Keratinocyte (primary cell): ENCODE data around the gene CRTC1.

Source experiments
- CTCF ChIP-seq, 3 experiments: IDR thresholded peaks in 1 of 3; conservative IDR thresholded peaks in 1 of 3; optimal IDR thresholded peaks in 1 of 3; 2 replicates in 2 of 3; 3 replicates in 1 of 3; pipeline versions ENCODE3 to v1.5.1; 2011; ENCODE audit warnings: low read length in 3 of 3, mild to moderate bottlenecking in 3 of 3, moderate library complexity in 2 of 3, control low read depth in 1 of 3, inconsistent platforms in 1 of 3; ENCODE audit not compliant: insufficient read depth in 2 of 3; ENCODE audit errors: extremely low read depth in 1 of 3
- EZH2 ChIP-seq: IDR thresholded peaks from one replicate; pipeline ENCODE4 v1.6.1; 2012; ENCODE audit warnings: inconsistent platforms, mild to moderate bottlenecking, low read length, moderate library complexity

GRCh38 chr19:18749362-18750231 is 66.1 kb downstream of the CRTC1 start:
- TF ChIP-seq CTCF (optimal IDR thresholded peaks at IDR 0.05 in 1 of 3, IDR thresholded peaks at IDR 0.05 in 1 of 3, conservative IDR thresholded peaks at IDR 0.05 in 1 of 3; ENCODE audit: extremely low read depth in 1 of 3, insufficient read depth in 2 of 3, low read length in 3 of 3) = no peak
- TF ChIP-seq EZH2 = no peak
